HUES48 (cell line): ENCODE results near the gene GPR153.

ENCODE experiments used
- H3K27ac ChIP-seq: one replicate; pipeline ENCODE4 v1.7.0; 2013; ENCODE audit warnings: low read depth, low read length, inconsistent platforms
- H3K27me3 ChIP-seq: 2 replicates; pipeline ENCODE4 v1.6.1; 2013; ENCODE audit warnings: mild to moderate bottlenecking, low read length; ENCODE audit not compliant: control insufficient read depth, insufficient read depth
- H3K36me3 ChIP-seq: 2 replicates; pipeline ENCODE4 v1.6.1; 2013; ENCODE audit warnings: low read length; ENCODE audit not compliant: control insufficient read depth, insufficient read depth
- H3K4me1 ChIP-seq: 2 replicates; pipeline ENCODE4 v1.6.1; 2013; ENCODE audit warnings: mild to moderate bottlenecking, low read length; ENCODE audit not compliant: control insufficient read depth, insufficient read depth
- H3K4me3 ChIP-seq: 2 replicates; pipeline ENCODE4 v1.5.1; 2013; ENCODE audit warnings: mild to moderate bottlenecking, low read depth, low read length
- H3K9ac ChIP-seq: 2 replicates; pipeline ENCODE4 v1.6.1; 2013; ENCODE audit warnings: mild to moderate bottlenecking, low read depth, low read length, moderate library complexity
- H3K9me3 ChIP-seq: 2 replicates; pipeline ENCODE4 v1.6.1; 2013; ENCODE audit warnings: low read length; ENCODE audit not compliant: control insufficient read depth, insufficient read depth

GPR153 gene

DNA sequence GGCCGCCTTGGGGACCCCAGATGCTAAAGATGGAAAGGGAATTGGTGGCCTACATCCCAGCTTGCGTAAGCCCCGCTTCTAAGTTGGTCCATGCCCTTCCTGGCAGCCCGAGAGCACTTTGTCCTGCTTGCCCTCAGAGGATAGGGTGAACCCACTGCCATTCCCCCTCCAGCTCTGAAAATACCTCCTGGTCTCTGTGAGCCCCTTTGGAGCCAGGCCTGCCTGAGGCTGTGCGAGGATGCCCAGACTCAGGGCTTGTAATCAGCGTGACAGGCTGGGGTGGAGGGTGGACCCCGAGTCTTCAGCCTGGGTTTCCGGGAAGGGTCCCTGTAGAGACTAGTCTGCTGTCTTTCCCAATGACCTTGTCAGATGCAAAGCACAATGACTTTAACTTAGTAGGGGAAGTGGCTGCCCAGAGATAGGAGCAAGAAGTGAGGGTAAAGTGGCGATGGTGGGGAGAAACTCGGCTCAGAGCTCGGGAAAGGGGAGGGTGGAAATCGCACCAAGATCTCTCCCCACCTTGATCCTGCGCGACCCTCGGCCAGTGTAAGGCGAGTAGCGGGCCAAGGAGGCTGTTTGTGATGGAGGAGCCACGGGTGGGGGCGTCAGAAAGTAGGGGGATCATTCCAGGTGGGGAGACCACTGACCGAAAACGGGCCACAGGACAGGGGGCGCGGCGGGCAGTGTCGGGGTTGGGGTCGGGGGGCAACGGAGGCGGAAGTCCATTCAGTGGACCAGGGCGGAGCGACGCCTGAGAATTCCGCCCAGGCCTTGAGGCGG, 19.6 kb downstream of the GPR153 start:
- Histone ChIP-seq H3K36me3 (no peaks in the 10 kb centered on the region), H3K4me1 (peaks cover 33% of the 10 kb centered on the region), H3K27ac (peak overlapping the region; percentile 93), H3K9ac (0 out of 2 replicates have a peak overlapping the region, but pooled peaks have one; percentile 23), H3K4me3 (peak overlapping the region; percentile 34; the same call in 1 of the 2 replicates), H3K9me3 (no peaks in the 10 kb centered on the region), H3K27me3 (peaks cover 11% of the 10 kb centered on the region)

DNA sequence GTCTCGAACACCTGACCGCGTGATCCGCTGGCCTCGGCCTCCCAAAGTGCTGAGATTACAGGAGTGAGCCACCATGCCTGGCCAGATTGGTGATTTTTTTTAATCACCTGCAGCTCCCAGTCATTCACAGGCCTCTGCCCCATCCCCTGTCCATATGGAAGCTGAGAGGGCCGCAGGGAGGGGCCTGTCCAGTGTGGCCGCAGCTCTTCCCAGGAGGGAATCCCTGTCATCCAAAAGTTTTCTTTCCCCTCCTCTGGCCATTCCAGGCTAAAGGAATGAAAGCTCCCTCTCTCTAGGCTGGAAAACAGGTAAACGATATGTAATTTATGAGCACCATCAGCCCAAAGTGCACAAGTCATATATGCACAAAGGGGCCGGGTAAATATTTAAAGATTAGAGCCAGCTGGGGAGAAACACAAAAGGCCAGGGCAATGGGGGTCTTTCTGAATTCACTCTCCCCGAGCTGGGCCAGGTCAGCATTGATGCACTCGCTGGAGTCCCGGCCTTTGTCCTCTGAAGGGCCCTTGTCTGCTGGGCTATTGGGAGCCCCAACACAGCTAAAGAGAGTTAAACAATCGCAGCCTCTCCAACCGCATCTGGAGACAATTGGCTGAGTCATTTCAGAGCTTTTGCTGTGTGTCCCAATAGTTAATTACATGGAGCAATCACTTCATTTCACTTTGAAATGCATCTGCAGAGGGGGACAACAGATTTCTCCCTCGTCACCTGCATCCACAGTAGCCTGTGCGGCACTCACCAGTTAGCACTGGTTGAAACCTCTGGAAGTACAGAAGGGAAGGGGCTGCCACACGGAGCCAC, 20.7 kb downstream of the GPR153 start:
- Histone ChIP-seq H3K4me1 (peaks cover 33% of the 10 kb centered on the region), H3K36me3 (no peaks in the 10 kb centered on the region), H3K4me3 (no peak overlapping the region), H3K9ac (peak overlapping the region; percentile 26), H3K27ac (peak overlapping the region; percentile 93), H3K9me3 (no peaks in the 10 kb centered on the region), H3K27me3 (peaks cover 11% of the 10 kb centered on the region)

DNA sequence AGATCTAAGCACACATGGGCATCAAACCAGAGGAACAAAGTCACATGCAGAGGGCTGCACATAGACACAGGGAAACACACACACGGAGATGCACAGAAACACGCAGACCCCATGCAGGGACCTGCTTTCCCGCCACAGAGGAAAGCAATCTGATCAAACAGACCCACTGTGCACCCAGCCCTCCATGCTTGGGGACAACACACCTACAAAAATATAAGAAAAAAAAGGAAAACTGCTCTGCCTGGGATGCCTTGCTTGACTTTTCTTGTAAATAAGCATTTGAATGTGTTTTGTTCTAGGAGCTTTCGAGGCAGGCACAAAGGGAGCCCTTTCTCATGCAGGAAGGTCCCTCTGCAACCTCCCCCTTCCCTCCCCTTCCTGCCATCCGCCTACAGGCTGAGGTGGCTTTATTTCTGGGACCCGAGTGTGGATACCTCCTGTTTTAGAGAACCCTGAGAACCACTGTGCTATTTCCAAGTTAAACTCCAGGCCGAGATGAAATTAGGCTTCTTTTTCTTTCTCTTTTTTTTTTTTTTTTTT, 21.6 kb downstream of the GPR153 start:
- peaks cover 36% of the 10 kb centered on the region for H3K4me1 ChIP-seq
- peak overlapping the region; percentile 36 for H3K4me3 ChIP-seq
- H3K9me3 ChIP-seq: no peaks in the 10 kb centered on the region
- peaks cover 11% of the 10 kb centered on the region for H3K27me3 ChIP-seq
- H3K9ac ChIP-seq: peak overlapping the region; percentile 52
- H3K36me3 ChIP-seq: 0 out of 2 replicates have a peak, but pooled peaks cover under 1% of the 10 kb centered on the region
- H3K27ac ChIP-seq: peak overlapping the region; percentile 93

DNA sequence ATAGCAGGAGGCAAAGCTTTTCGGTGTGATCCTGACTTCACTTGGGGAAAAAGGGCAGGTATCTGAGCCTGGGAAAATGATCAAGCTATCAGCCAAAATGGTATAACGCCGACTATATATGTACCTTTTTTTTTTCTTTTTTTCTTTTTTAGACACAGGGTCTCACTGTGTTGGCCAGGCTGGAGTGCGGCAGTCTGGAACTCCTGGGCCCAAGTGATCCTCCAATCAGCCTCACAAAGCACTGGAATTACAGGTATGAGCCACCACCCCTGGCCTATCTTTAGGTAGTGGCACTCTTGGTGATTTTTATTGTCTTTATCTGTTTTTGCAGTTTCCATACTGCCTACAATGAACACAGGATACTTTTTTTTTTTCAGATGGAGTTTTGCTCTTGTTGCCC, 23.8 kb downstream of the GPR153 start:
- Histone ChIP-seq H3K27ac (no peak overlapping the region), H3K27me3 (no peaks in the 10 kb centered on the region; the same call in 1 of the 2 replicates), H3K4me1 (peaks cover 28% of the 10 kb centered on the region), H3K9me3 (no peaks in the 10 kb centered on the region), H3K9ac (no peak overlapping the region), H3K4me3 (no peak overlapping the region), H3K36me3 (peaks cover 18% of the 10 kb centered on the region)

GRCh38 chr1:6235296-6235677, 25.6 kb downstream of the GPR153 start:
- Histone ChIP-seq H3K36me3 (peaks cover 35% of the 10 kb centered on the region), H3K4me3 (peak overlapping the region; percentile 87), H3K9me3 (no peaks in the 10 kb centered on the region), H3K9ac (peak overlapping the region; percentile 87), H3K4me1 (peaks cover 15% of the 10 kb centered on the region), H3K27me3 (no peaks in the 10 kb centered on the region), H3K27ac (peak overlapping the region; percentile 73)

- peak overlapping the region; percentile 87; the same call in 1 of the 2 replicates for H3K9ac ChIP-seq
- H3K4me1 ChIP-seq: peaks cover 9% of the 10 kb centered on the region
- no peaks in the 10 kb centered on the region for H3K9me3 ChIP-seq
- peak overlapping the region; percentile 87 for H3K4me3 ChIP-seq
- no peak overlapping the region for H3K27ac ChIP-seq
- no peaks in the 10 kb centered on the region for H3K27me3 ChIP-seq
- peaks cover 40% of the 10 kb centered on the region for H3K36me3 ChIP-seq
Measured at GRCh38 chr1:6234502-6235295, 26.2 kb downstream of the GPR153 start.

DNA sequence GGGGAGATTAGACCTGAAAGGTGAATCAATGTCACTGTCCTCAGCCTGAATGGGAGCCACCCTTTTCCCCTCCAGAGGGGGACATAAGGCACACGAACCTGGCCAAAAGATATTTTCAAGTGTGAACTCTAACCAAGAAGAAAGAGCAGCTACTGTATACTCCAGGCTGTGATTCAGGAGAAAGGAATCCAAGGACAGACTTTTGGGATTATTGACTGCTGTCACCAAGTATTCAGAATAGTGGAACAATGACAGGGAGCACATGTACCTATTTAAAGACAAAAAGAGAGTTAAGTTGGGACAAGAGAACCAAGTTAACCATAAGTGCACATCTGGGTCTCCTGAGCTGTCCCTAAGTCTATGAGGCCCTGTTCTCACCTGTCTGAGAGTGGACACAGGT, 27.5 kb downstream of the GPR153 start:
- H3K27me3 ChIP-seq: no peaks in the 10 kb centered on the region
- H3K4me3 ChIP-seq: no peak overlapping the region
- no peak overlapping the region for H3K27ac ChIP-seq
- H3K36me3 ChIP-seq: peaks cover 53% of the 10 kb centered on the region
- no peaks in the 10 kb centered on the region for H3K9me3 ChIP-seq
- H3K4me1 ChIP-seq: peaks cover 3% of the 10 kb centered on the region; the same call in 1 of the 2 replicates
- no peak overlapping the region for H3K9ac ChIP-seq

DNA sequence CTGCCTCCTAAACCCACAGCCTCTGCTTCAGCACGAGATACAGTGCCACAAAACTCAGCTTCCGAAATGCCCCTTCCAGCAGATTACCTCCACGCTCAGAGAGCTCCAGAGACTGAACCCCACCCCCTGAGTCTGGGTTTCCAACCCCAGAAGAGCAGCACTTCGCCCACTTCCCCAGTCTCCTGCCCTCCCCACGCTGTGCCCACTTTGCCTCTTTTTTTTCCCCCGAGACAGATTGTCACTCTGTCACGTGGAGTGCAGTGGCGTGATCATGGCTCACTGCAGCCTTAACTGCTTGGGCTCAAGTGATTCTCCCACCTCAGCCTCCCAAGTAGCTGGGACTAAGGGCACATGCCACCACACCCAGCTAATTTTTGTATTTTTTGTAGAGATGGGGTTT, 35.2 kb downstream of the GPR153 start:
- no peak overlapping the region for H3K27ac ChIP-seq
- no peaks in the 10 kb centered on the region for H3K4me1 ChIP-seq
- no peaks in the 10 kb centered on the region for H3K9me3 ChIP-seq
- peaks cover 87% of the 10 kb centered on the region for H3K36me3 ChIP-seq
- H3K27me3 ChIP-seq: no peaks in the 10 kb centered on the region
- no peak overlapping the region for H3K4me3 ChIP-seq
- H3K9ac ChIP-seq: no peak overlapping the region

- H3K27ac ChIP-seq: no peak overlapping the region
- H3K4me3 ChIP-seq: no peak overlapping the region
- H3K36me3 ChIP-seq: peaks cover 85% of the 10 kb centered on the region
- no peaks in the 10 kb centered on the region for H3K27me3 ChIP-seq
- no peaks in the 10 kb centered on the region for H3K4me1 ChIP-seq
- H3K9me3 ChIP-seq: no peaks in the 10 kb centered on the region
- no peak overlapping the region for H3K9ac ChIP-seq
Measured at GRCh38 chr1:6224718-6225117, 36.2 kb downstream of the GPR153 start.

DNA sequence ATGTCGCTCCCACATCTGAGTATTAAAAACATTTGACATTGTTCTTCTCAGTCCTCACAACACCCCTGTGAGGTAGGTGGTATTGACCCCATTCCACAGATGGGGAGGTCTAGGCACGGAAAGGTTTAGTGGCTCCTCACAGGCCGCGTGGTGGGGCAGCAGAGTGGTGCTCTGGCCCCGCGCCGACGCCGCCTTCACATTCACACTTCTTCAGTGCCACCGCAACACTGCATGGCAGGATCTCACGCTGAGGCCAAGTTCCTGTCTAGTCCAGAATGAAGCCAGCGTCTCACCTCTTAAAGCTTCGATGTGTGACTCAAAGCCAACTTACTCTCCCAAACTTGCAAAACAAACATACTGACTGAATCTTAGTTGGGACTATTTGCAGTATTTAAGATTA, 37.3 kb downstream of the GPR153 start:
- Histone ChIP-seq H3K36me3 (peaks cover 74% of the 10 kb centered on the region), H3K4me3 (no peak overlapping the region), H3K4me1 (no peaks in the 10 kb centered on the region), H3K9ac (no peak overlapping the region), H3K27ac (no peak overlapping the region), H3K9me3 (no peaks in the 10 kb centered on the region), H3K27me3 (no peaks in the 10 kb centered on the region)
